ENCODE measurements around the gene AURKAIP1. TPM values are rescaled to one million over a fixed set of nuclear protein-coding genes. Genes with fewer than 3 reads are reported as not detected.

The AURKAIP1 gene
- total and polyA plus RNA-seq, 2 donors from 2014 or later: 111 to 359 TPM

DNA sequence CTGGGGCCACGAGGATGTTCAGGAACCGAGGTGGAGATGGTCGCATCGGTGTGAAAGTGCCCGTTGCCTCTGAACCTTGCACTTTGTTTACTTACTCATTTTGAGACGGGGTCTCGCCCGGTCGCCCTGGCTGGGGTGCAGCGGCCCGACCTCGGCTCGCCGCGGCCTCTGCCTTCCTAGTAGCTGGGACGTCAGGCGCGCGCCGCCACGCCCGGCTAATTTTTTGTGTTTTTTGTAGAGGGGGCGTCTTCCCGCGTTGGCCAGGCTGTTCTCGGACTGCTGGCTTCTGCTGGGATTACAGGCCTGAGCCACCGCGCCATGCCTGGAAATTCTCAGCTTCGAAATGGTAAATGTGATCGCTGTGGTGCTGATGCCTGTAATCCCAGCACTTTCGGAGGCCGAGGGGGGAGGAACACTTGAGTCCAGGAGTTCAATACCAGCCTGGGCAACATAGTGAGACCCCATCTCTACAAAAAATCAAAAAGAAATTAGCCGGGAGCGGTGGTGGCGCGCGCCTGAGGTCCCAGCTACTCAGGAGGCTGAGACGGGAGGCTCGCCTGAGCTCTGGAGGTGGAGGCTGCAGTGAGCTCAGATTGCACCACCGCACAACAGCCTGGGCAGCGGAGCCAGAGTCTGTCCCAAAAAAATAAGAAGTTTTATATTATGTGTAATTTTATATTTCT is 32.8 kb upstream of the AURKAIP1 start:
- Histone ChIP-seq H3K4me3 (ENCODE audit: low read length in 3 of 3) (peak overlapping the region; percentile 67 to 90 (median 81)), H3K36me3 (ENCODE audit: control insufficient read depth in 2 of 3, insufficient read depth in 3 of 3, low read length in 3 of 3) (peaks cover 6 to 18% (median 11%) of the 10 kb centered on the region in 3 donors), H3K9me3 (ENCODE audit: control insufficient read depth in 2 of 3, insufficient read depth in 1 of 3, low read length in 3 of 3) (no peaks in the 10 kb centered on the region), H3K9ac (ENCODE audit: low read length in 3 of 3) (peak overlapping the region; percentile 4 to 91 (median 43)), H3K27ac (ENCODE audit: low read depth in 2 of 2, low read length in 2 of 2) (peak overlapping the region; percentile 59 to 67), H3K27me3 (ENCODE audit: control insufficient read depth, insufficient read depth, low read length) (no peaks in the 10 kb centered on the region), H3K4me1 (ENCODE audit: control insufficient read depth in 2 of 3, insufficient read depth in 2 of 3, low read depth in 1 of 3, low read length in 3 of 3) (peaks cover 0 to 15% (median 0%) of the 10 kb centered on the region in 3 donors)
- no peak for FAIRE-seq
- DNase-seq: peak; percentile 66 to 80 (median 71)
- intact Hi-C loops (cut with DNase I): no loop called here
- TF ChIP-seq, protein P1, sequence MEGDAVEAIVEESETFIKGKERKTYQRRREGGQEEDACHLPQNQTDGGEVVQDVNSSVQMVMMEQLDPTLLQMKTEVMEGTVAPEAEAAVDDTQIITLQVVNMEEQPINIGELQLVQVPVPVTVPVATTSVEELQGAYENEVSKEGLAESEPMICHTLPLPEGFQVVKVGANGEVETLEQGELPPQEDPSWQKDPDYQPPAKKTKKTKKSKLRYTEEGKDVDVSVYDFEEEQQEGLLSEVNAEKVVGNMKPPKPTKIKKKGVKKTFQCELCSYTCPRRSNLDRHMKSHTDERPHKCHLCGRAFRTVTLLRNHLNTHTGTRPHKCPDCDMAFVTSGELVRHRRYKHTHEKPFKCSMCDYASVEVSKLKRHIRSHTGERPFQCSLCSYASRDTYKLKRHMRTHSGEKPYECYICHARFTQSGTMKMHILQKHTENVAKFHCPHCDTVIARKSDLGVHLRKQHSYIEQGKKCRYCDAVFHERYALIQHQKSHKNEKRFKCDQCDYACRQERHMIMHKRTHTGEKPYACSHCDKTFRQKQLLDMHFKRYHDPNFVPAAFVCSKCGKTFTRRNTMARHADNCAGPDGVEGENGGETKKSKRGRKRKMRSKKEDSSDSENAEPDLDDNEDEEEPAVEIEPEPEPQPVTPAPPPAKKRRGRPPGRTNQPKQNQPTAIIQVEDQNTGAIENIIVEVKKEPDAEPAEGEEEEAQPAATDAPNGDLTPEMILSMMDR (IDR thresholded peaks at IDR 0.05; ENCODE audit: borderline replicate concordance, extremely low read depth, insufficient read depth): no peak

DNA sequence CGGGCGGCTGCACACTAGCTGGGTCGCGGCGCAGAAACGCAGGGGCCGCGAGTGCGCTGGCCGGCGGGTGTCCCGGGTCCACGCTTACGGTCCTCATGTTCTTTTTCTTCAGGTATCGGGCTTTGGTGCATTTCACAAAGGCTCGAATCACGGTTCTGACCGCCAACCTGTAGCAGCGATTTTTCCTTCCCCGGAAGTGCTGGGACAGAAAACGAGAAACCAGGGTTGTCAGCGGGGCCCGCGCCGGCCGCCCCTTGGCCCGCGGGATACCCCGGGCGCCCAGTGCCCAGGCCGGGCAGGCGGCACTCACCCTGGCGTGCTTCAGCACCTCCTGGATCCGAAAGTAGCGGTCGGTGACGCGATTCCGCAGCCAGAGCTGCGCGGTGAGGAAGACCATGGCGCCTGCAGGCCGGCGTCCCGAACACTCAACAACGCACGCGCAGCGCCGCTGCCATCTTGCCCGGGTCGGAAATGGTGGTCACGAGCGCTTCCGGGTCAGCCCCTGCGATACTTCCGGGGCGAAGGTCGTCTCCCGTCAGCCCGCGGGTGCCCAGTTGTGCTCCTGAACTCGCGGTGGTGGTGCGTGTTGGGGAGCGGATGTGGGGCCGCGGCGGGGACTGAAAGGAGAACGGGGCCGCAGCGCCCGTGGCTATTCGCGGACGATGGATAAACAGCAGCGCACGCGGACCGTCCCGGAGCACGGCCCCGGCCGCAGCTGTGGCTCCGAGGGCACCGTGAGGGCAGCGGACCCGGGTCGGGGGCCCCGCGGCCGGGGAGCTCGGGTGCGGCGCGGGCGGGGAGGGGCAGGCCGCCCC is 32.0 kb upstream of the AURKAIP1 start, which contains the start of gene MRPL20:
TSS of gene MRPL20 (minus strand) at position 473 of the 815 bp plus-strand sequence. CDS start at position 397, 76 bp downstream.
- Histone ChIP-seq H3K4me3 (ENCODE audit: low read length in 3 of 3) (peak within 1 kb of the TSS; percentile 67 to 90 (median 81)), H3K27ac (ENCODE audit: low read depth in 2 of 2, low read length in 2 of 2) (peak within 1 kb of the TSS; percentile 59 to 67), H3K36me3 (ENCODE audit: control insufficient read depth in 2 of 3, insufficient read depth in 3 of 3, low read length in 3 of 3) (peaks cover 6 to 18% (median 14%) of the 10 kb centered on the region in 3 donors), H3K4me1 (ENCODE audit: control insufficient read depth in 2 of 3, insufficient read depth in 2 of 3, low read depth in 1 of 3, low read length in 3 of 3) (peaks cover 0 to 15% (median 0%) of the 10 kb centered on the region in 3 donors), H3K9me3 (ENCODE audit: control insufficient read depth in 2 of 3, insufficient read depth in 1 of 3, low read length in 3 of 3) (no peaks in the 10 kb centered on the region), H3K9ac (ENCODE audit: low read length in 3 of 3) (peak within 1 kb of the TSS; percentile 38 to 91 (median 43)), H3K27me3 (ENCODE audit: control insufficient read depth, insufficient read depth, low read length) (no peaks in the 10 kb centered on the region)
- intact Hi-C loops (cut with DNase I): no loop called here
- no peak for FAIRE-seq
- peak; percentile 93 to 98 (median 96) for DNase-seq
- TF ChIP-seq, protein P1 (IDR thresholded peaks at IDR 0.05; ENCODE audit: borderline replicate concordance, extremely low read depth, insufficient read depth): no peak

DNA sequence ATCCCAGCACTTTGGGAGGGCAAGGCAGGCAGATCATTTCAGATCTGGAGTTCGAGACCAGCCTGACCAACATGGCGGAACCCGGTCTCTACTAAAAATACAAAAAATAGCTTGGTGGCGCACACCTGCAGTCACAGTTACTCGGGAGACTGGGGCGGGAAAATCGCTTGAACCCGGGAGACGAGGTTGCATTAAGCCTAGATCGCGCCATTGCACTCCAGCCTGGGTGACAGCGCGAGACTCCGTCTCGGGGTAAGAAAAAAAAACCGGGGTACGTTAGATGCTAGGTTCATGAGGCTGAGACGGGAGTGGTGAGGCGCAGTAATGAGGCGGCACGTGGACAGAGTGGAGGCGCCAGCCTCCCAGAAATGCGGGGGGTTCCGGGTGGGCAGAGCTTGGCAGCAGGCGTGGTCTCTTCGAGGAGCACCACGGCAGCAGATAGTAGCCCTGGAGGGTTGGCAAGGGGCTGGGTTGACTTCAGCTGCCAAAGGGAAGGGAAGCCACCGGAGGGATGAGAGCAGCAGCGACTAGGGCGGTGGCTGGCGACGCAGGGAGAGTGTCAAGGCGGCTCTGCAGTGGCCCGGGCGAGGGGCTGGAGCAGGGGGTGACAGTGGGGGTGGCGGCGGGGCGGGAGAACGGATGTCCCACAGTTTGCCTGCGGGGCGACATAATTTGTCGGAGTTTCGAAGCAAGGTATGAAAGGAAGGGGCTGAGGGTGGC is 31.3 kb upstream of the AURKAIP1 start:
- intact Hi-C loops (cut with DNase I): no loop called here
- Histone ChIP-seq H3K4me1 (ENCODE audit: control insufficient read depth in 2 of 3, insufficient read depth in 2 of 3, low read depth in 1 of 3, low read length in 3 of 3) (peaks cover 0 to 15% (median 0%) of the 10 kb centered on the region in 3 donors), H3K27ac (ENCODE audit: low read depth in 2 of 2, low read length in 2 of 2) (no peak overlapping the region), H3K4me3 (ENCODE audit: low read length in 3 of 3) (peak overlapping the region; percentile 67 to 90 (median 81)), H3K36me3 (ENCODE audit: control insufficient read depth in 2 of 3, insufficient read depth in 3 of 3, low read length in 3 of 3) (peaks cover 6 to 20% (median 16%) of the 10 kb centered on the region in 3 donors), H3K9me3 (ENCODE audit: control insufficient read depth in 2 of 3, insufficient read depth in 1 of 3, low read length in 3 of 3) (no peaks in the 10 kb centered on the region), H3K27me3 (ENCODE audit: control insufficient read depth, insufficient read depth, low read length) (no peaks in the 10 kb centered on the region), H3K9ac (ENCODE audit: low read length in 3 of 3) (peak overlapping the region in 2 of 3 donors; percentile 38 to 91)
- DNase-seq: peak in 1 of 5 donors; percentile 77
- TF ChIP-seq, protein P1 (IDR thresholded peaks at IDR 0.05; ENCODE audit: borderline replicate concordance, extremely low read depth, insufficient read depth): no peak
- no peak for FAIRE-seq

Measured in kidney (tissue), 14 donors.